ENCODE results near the gene INTS13. TPM values are rescaled to one million over a fixed set of nuclear protein-coding genes. Genes with fewer than 3 reads are reported as not detected.
"Not testable (repeated sequence)": the region's sequence is repeated elsewhere in the genome, so short reads cannot be mapped to it uniquely, and the experiment has no call there.

The INTS13 gene
- total and polyA plus RNA-seq, 3 experiments from 2014 or later = 22.3 to 64.5 (median 58.7) TPM

GRCh38 chr12:26863515-26863914 lies 74.3 kb downstream of the INTS13 start:
- CTCF ChIA-PET = interaction anchor here (1.1 to 2.0 kb wide), 3 partner anchors 22 to 150 kb away, joined by 3 to 10 read pairs (median 7); partner anchors contain the start of genes ITPR2 and TM7SF3
- Mint-ChIP-seq H3K27me3 (peaks cover 11% of the 10 kb centered on the region in 2 donors), H3K36me3 (no peaks in the 10 kb centered on the region), H3K27ac (no peak overlapping the region), H3K4me3 (no peak overlapping the region), H3K9me3 (no peaks in the 10 kb centered on the region), H3K4me1 (peaks cover 10 to 13% (median 12%) of the 10 kb centered on the region in 3 donors)
- no peaks in the 10 kb centered on the region for H3K27me3 ChIP-seq (ENCODE audit: insufficient read depth, low read length, poor library complexity, severe bottlenecking)
- H3K4me1 ChIP-seq (ENCODE audit: insufficient read depth, low read length) = peaks cover 5% of the 10 kb centered on the region
- H3K36me3 ChIP-seq (ENCODE audit: insufficient read depth, low read length) = no peaks in the 10 kb centered on the region
- H3K9me3 ChIP-seq (ENCODE audit: low read length) = no peaks in the 10 kb centered on the region
- no peak overlapping the region for H3K4me3 ChIP-seq (ENCODE audit: low read length)
- POLR2A ChIA-PET = no interaction called here
- DNase-seq = no peak
- H3K27ac ChIP-seq (ENCODE audit: low read depth, low read length) = no peak overlapping the region

- peaks cover 9 to 11% (median 10%) of the 10 kb centered on the region in 3 donors for H3K4me1 Mint-ChIP-seq
- CTCF ChIA-PET = interaction anchor here (1.1 to 2.0 kb wide), 3 partner anchors 23 to 151 kb away, joined by 3 to 10 read pairs (median 7); partner anchors contain the start of genes ITPR2 and TM7SF3
- H3K27ac ChIP-seq (ENCODE audit: low read depth, low read length); H3K4me1 ChIP-seq (ENCODE audit: insufficient read depth, low read length); H3K9me3 ChIP-seq (ENCODE audit: low read length); H3K36me3 Mint-ChIP-seq; H3K9me3 Mint-ChIP-seq; H3K4me3 ChIP-seq (ENCODE audit: low read length); H3K4me3 Mint-ChIP-seq; DNase-seq; POLR2A ChIA-PET; H3K27me3 ChIP-seq (ENCODE audit: insufficient read depth, low read length, poor library complexity, severe bottlenecking); H3K36me3 ChIP-seq (ENCODE audit: insufficient read depth, low read length): not testable (repeated sequence)
- peak overlapping the region in 1 of 8 donors; percentile 29 for H3K27ac Mint-ChIP-seq
- H3K27me3 Mint-ChIP-seq = peaks cover 7 to 11% of the 10 kb centered on the region in 2 donors
Observed at GRCh38 chr12:26862787-26863186, 75.0 kb downstream of the INTS13 start.

- Mint-ChIP-seq H3K4me3 (no peak overlapping the region), H3K36me3 (no peaks in the 10 kb centered on the region), H3K27me3 (peaks cover 7 to 11% of the 10 kb centered on the region in 2 donors), H3K9me3 (no peaks in the 10 kb centered on the region), H3K4me1 (peaks cover 0 to under 1% (median 0%) of the 10 kb centered on the region in 3 donors), H3K27ac (no peak overlapping the region)
- no peaks in the 10 kb centered on the region for H3K36me3 ChIP-seq (ENCODE audit: insufficient read depth, low read length)
- no peaks in the 10 kb centered on the region for H3K27me3 ChIP-seq (ENCODE audit: insufficient read depth, low read length, poor library complexity, severe bottlenecking)
- no peaks in the 10 kb centered on the region for H3K9me3 ChIP-seq (ENCODE audit: low read length)
- H3K4me3 ChIP-seq (ENCODE audit: low read length) = no peak overlapping the region
- H3K27ac ChIP-seq (ENCODE audit: low read depth, low read length) = no peak overlapping the region
- no peak for DNase-seq
- CTCF ChIA-PET = no interaction called here
- POLR2A ChIA-PET = no interaction called here
- H3K4me1 ChIP-seq (ENCODE audit: insufficient read depth, low read length) = no peaks in the 10 kb centered on the region
Observed at GRCh38 chr12:26861690-26862089, 76.1 kb downstream of the INTS13 start.

GRCh38 chr12:26857465-26858176 lies 80.2 kb downstream of the INTS13 start:
- no peaks in the 10 kb centered on the region for H3K36me3 ChIP-seq (ENCODE audit: insufficient read depth, low read length)
- ChIA-PET POLR2A (no interaction called here), CTCF (interaction anchor here (1.6 to 2.0 kb wide), 2 partner anchors 27 to 449 kb away, joined by 3 to 7 read pairs; no protein-coding TSS in a partner anchor)
- H3K4me3 ChIP-seq (ENCODE audit: low read length) = no peak overlapping the region
- no peaks in the 10 kb centered on the region for H3K4me1 ChIP-seq (ENCODE audit: insufficient read depth, low read length)
- no peaks in the 10 kb centered on the region for H3K4me1 Mint-ChIP-seq
- no peaks in the 10 kb centered on the region for H3K9me3 Mint-ChIP-seq
- no peak overlapping the region for H3K27ac ChIP-seq (ENCODE audit: low read depth, low read length)
- peaks cover 0 to 5% of the 10 kb centered on the region in 2 donors for H3K27me3 Mint-ChIP-seq
- no peak overlapping the region for H3K4me3 Mint-ChIP-seq
- H3K27me3 ChIP-seq (ENCODE audit: insufficient read depth, low read length, poor library complexity, severe bottlenecking) = no peaks in the 10 kb centered on the region
- DNase-seq = no peak
- no peaks in the 10 kb centered on the region for H3K9me3 ChIP-seq (ENCODE audit: low read length)
- H3K27ac Mint-ChIP-seq = peak overlapping the region in 1 of 8 donors; percentile 34
- no peaks in the 10 kb centered on the region for H3K36me3 Mint-ChIP-seq

- no peaks in the 10 kb centered on the region for H3K36me3 ChIP-seq (ENCODE audit: insufficient read depth, low read length)
- H3K4me1 ChIP-seq (ENCODE audit: insufficient read depth, low read length) = no peaks in the 10 kb centered on the region
- DNase-seq = no peak
- no peak overlapping the region for H3K27ac ChIP-seq (ENCODE audit: low read depth, low read length)
- POLR2A ChIA-PET = no interaction called here
- no peaks in the 10 kb centered on the region for H3K4me1 Mint-ChIP-seq
- no peak overlapping the region for H3K4me3 ChIP-seq (ENCODE audit: low read length)
- H3K27me3 Mint-ChIP-seq = no peaks in the 10 kb centered on the region
- H3K9me3 ChIP-seq (ENCODE audit: low read length) = no peaks in the 10 kb centered on the region
- no peak overlapping the region for H3K27ac Mint-ChIP-seq
- no peaks in the 10 kb centered on the region for H3K36me3 Mint-ChIP-seq
- no peak overlapping the region for H3K4me3 Mint-ChIP-seq
- H3K27me3 ChIP-seq (ENCODE audit: insufficient read depth, low read length, poor library complexity, severe bottlenecking) = no peaks in the 10 kb centered on the region
- CTCF ChIA-PET = interaction anchor here (1.1 to 1.8 kb wide), 2 partner anchors 30 to 159 kb away, joined by 3 to 8 read pairs; partner anchors contain the start of gene TM7SF3
- no peaks in the 10 kb centered on the region for H3K9me3 Mint-ChIP-seq
Observed at GRCh38 chr12:26855337-26855736, 82.4 kb downstream of the INTS13 start.

Other genes starting within 250 kb of the INTS13 start
- 10 to 100 TPM; 24.0 to 29.4 TPM for gene ITPR2, start 104.8 kb downstream of the INTS13 start, total RNA-seq
- gene ITPR2, start 104.8 kb downstream of the INTS13 start, polyA plus RNA-seq = 13.0 TPM
- gene FGFR1OP2, start 489 bp upstream of the INTS13 start, total RNA-seq = 10 to 100 TPM; 50.4 to 54.7 TPM
- 103 TPM for gene FGFR1OP2, start 489 bp upstream of the INTS13 start, polyA plus RNA-seq
- gene TM7SF3, start 76.4 kb upstream of the INTS13 start, total RNA-seq = 10 to 100 TPM; 38.8 to 42.9 TPM
- 50.1 TPM for gene TM7SF3, start 76.4 kb upstream of the INTS13 start, polyA plus RNA-seq
- 10 to 100 TPM; 36.2 to 42.2 TPM for gene MED21, start 84.6 kb upstream of the INTS13 start, total RNA-seq
- 19.7 TPM for gene MED21, start 84.6 kb upstream of the INTS13 start, polyA plus RNA-seq
- gene C12orf71, start 144.6 kb upstream of the INTS13 start, total RNA-seq = not detected
- gene C12orf71, start 144.6 kb upstream of the INTS13 start, polyA plus RNA-seq = not detected

Measured in CD8-positive, alpha-beta memory T cell (primary cell).